HT1080 (cell line): ENCODE measurements around the gene C6orf136. TPM values are rescaled to one million over a fixed set of nuclear protein-coding genes. Genes with fewer than 3 reads are reported as not detected.
A peak's percentile ranks its signal among the peaks of the same experiment; 100 is the strongest.

Experiments
- DNase-seq: peaks from one replicate; pipeline ENCODE4 v3.0.0-alpha.2; 2015; ENCODE audit warnings: low read depth
- total RNA-seq: library from RNA; depleted of rRNA; stranded (reverse); fragments of >200 nt; shearing (Covaris generic); gene quantifications from 2 replicates; pipeline ENCODE4 v1.2.3, GENCODE V29; 2014

The C6orf136 gene
- total RNA-seq, 1 experiment from 2014 or later: 16.2 TPM

- DNase-seq: peak; percentile 87
Observed at GRCh38 chr6:30615219-30615957, 31.5 kb upstream of the C6orf136 start.

- peak; percentile 53 for DNase-seq
Observed at GRCh38 chr6:30615958-30616810, 30.7 kb upstream of the C6orf136 start.

GRCh38 chr6:30616811-30617564 is 29.9 kb upstream of the C6orf136 start, which contains the start of gene PPP1R10:
Gene PPP1R10, minus strand, starts transcription at chr6:30617243. Its CDS starts 7,299 bp downstream, at chr6:30609944.
- DNase-seq: peak; percentile 100

- peak; percentile 93 for DNase-seq
Observed at GRCh38 chr6:30617565-30618269, 29.2 kb upstream of the C6orf136 start, which contains the start of gene MRPS18B. Gene MRPS18B, plus strand, starts transcription at chr6:30617840. Its CDS starts 26 bp downstream, at chr6:30617866.

GRCh38 chr6:30618270-30618797 is 28.6 kb upstream of the C6orf136 start:
- no peak for DNase-seq

GRCh38 chr6:30619561-30619960 is 27.4 kb upstream of the C6orf136 start:
- DNase-seq: no peak

- DNase-seq: no peak
Observed at GRCh38 chr6:30625511-30625910, 21.4 kb upstream of the C6orf136 start.

GRCh38 chr6:30626484-30627366 is 20.2 kb upstream of the C6orf136 start, which contains the start of gene ATAT1:
Gene ATAT1, plus strand, starts transcription at chr6:30626874.
- DNase-seq: peak; percentile 81

GRCh38 chr6:30635834-30636233 is 11.1 kb upstream of the C6orf136 start:
- DNase-seq: no peak

GRCh38 chr6:30640481-30640880 is 6.5 kb upstream of the C6orf136 start:
- DNase-seq: no peak

- DNase-seq: no peak
Observed at GRCh38 chr6:30641048-30641447, 5.9 kb upstream of the C6orf136 start.

- DNase-seq: no peak
Observed at GRCh38 chr6:30643656-30644055, 3.3 kb upstream of the C6orf136 start.

GRCh38 chr6:30644769-30645168 is 2.2 kb upstream of the C6orf136 start:
- no peak for DNase-seq

- no peak for DNase-seq
Observed at GRCh38 chr6:30645989-30646388, 944 bp upstream of the C6orf136 start.

GRCh38 chr6:30647242-30648116 is 546 bp downstream of the C6orf136 start:
- peak; percentile 67 for DNase-seq

GRCh38 chr6:30651143-30651542 is 4.2 kb downstream of the C6orf136 start:
- no peak for DNase-seq

GRCh38 chr6:30654798-30655742 is 8.1 kb downstream of the C6orf136 start:
- no peak for DNase-seq
